Testis (tissue), 3 donors: ENCODE results near the gene RABEPK. TPM values are rescaled to one million over a fixed set of nuclear protein-coding genes. Genes with fewer than 3 reads are reported as not detected.
"Not testable (repeated sequence)": the region's sequence is repeated elsewhere in the genome, so short reads cannot be mapped to it uniquely, and the experiment has no call there.

Experiments
- DNase-seq: peaks from one replicate; pipeline ENCODE4 v3.0.0-alpha.2; 2019
- H3K27ac ChIP-seq, 2 donors: fragments of 200-600 bp; sonication (generic); one replicate each; pipeline ENCODE4 v1.5.1; 2019
- H3K27me3 ChIP-seq: fragments of 200-600 bp; sonication (generic); one replicate; pipeline ENCODE4 v1.5.1; 2019
- H3K36me3 ChIP-seq: fragments of 200-600 bp; sonication (generic); one replicate; pipeline ENCODE4 v1.5.1; 2017; ENCODE audit warnings: low read depth; ENCODE audit errors: missing control alignments
- H3K4me1 ChIP-seq: fragments of 200-600 bp; sonication (generic); one replicate; pipeline ENCODE4 v1.5.1; 2019
- H3K4me3 ChIP-seq, 2 donors: fragments of 200-600 bp; sonication (generic); one replicate each; pipeline ENCODE4 v1.5.1; 2017 to 2019
- H3K9me3 ChIP-seq: fragments of 200-600 bp; sonication (generic); one replicate; pipeline ENCODE4 v1.5.1; 2017
- CTCF ChIP-seq, 3 experiments: fragments of 450-650 bp in 2 of 3; fragments of 200-600 bp in 1 of 3; sonication (generic) in 1 of 3; IDR thresholded peaks; one replicate each; pipeline ENCODE4 v1.5.1; 2016 to 2019; ENCODE audit warnings: antibody characterized with exemption in 3 of 3, mild to moderate bottlenecking in 2 of 3, moderate library complexity in 1 of 3
- POLR2A ChIP-seq: fragments of 450-650 bp; IDR thresholded peaks from one replicate; pipeline ENCODE4 v1.6.1; 2017; ENCODE audit warnings: antibody characterized with exemption, mild to moderate bottlenecking, moderate library complexity
- WGBS, 2 donors: methylation state at CpG; one replicate each; pipeline ENCODE4 v1.1.5; 2018; 5-methylcytosine and 5-hydroxymethylcytosine counted together
- intact Hi-C: fragments of 100-400 bp; cut with DNase I; formaldehyde crosslinking; loops from one replicate; pipeline ENCODE4 v1.15.1; 2023; ENCODE audit warnings: low total_unique reads
- polyA plus RNA-seq: library from polyadenylated mRNA; stranded (reverse); fragments of 350-450 nt; fragmentation: Illumina TruSeq; extraction: RNeasy Lipid Tissue Mini Kit (QIAGEN cat#74804); gene quantifications from one replicate; pipeline ENCODE4 v1.2.3, GENCODE V29; 2014; ENCODE audit warnings: low read depth, low replicate concordance; ENCODE audit not compliant: insufficient read depth
- total RNA-seq, 2 donors: library from RNA; depleted of rRNA; stranded (reverse); fragments of >200 nt; gene quantifications; one replicate each; pipeline ENCODE4 v1.2.3, GENCODE V29; 2016

Gene RABEPK
- total and polyA plus RNA-seq, 3 donors from 2014 or later: 18.5 to 30.1 (median 20.2) TPM

DNA sequence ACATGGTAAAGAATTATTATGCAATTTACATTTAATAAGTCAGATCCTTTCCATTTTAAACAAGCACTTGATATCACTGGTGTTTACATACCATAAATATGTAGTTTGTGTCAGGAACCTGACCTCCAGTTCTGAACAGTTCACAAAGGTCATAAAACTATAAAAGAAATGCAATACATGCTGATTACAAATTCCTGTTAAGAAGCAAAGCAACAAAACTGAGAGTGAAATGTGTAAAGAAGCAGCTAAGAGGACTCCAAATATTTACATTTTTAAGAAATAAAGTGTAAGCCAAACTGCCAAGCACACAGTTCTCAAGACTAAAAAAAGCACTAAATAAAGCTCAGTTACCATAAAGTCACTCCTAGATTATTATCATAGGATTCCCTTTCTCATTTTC, 39.6 kb upstream of the RABEPK start:
- Histone ChIP-seq H3K4me3 (no peak overlapping the region), H3K27me3 (no peaks in the 10 kb centered on the region), H3K9me3 (no peaks in the 10 kb centered on the region), H3K4me1 (peaks cover 3% of the 10 kb centered on the region), H3K36me3 (no peaks in the 10 kb centered on the region), H3K27ac (no peak overlapping the region)
- DNase-seq: no peak
- TF ChIP-seq POLR2A (no peak), CTCF (IDR thresholded peaks at IDR 0.05) (no peak)
- intact Hi-C loops: no loop called here

DNA sequence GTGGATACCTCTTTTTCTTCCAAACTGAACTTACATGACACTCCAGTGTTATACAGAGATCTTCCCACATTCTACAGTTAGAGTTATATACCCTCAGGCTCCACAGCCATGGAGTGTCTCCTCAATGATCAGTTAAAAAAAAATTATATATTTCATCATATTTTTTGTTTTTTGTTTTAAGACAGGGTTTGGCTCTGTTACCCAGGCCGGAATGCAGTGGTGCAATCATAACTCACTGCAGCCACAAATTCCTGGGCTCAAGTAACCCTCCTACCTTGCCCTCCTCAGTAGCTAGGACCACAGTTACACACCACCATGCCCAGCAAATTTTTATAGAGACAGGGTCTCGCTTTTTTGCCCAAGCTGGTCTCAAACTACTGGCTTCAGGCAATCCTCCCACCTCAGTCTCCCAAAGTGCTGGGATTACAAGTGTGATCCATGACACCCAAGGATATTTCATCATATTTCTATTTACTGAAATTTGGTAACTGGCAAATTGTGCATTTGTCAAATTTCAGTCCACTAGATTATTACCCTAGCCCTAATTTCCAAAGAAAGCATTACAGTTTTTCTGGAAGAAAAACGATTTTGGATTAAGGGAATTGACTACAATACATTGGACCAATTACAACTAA, 38.9 kb upstream of the RABEPK start:
- intact Hi-C loops: no loop called here
- H3K27ac ChIP-seq: no peak overlapping the region
- no peaks in the 10 kb centered on the region for H3K36me3 ChIP-seq
- H3K4me3 ChIP-seq: no peak overlapping the region
- TF ChIP-seq POLR2A (no peak), CTCF (IDR thresholded peaks at IDR 0.05) (no peak)
- H3K4me1 ChIP-seq: peaks cover 3% of the 10 kb centered on the region
- no peaks in the 10 kb centered on the region for H3K27me3 ChIP-seq
- DNase-seq: no peak
- H3K9me3 ChIP-seq: no peaks in the 10 kb centered on the region
- WGBS, 2 donors: 74 to 82% methylated on average over 3 of the region's 3 CpGs

- H3K9me3 ChIP-seq, DNase-seq, H3K4me1 ChIP-seq, intact Hi-C loops, H3K27ac ChIP-seq, H3K27me3 ChIP-seq, H3K36me3 ChIP-seq, H3K4me3 ChIP-seq: not testable (repeated sequence)
- WGBS, 2 donors: 92 to 97% methylated on average over 6 of the region's 6 CpGs
Measured at GRCh38 chr9:125162891-125163290, 37.5 kb upstream of the RABEPK start.

DNA sequence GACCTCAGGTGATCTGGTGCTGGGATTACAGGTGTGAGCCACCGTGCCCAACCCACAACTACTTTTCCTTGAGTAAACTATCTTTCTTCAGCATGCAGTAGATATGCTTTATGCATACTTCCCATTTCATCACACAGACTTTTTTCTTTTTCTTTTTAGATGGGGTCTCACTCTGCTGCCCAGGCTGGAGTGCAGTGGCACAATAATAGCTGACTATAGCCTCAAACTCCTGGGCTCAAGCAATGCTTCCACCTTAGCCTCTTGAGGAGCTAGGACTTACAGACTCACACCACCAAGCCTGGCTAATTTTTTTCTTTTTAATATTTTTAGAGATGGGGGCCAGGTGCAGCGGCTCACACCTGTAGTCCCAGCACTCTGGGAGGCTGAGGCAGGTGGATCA, 33.6 kb upstream of the RABEPK start:
- WGBS, 2 donors: 96% methylated on average over 2 of the region's 2 CpGs
- TF ChIP-seq POLR2A (no peak), CTCF (IDR thresholded peaks at IDR 0.05) (no peak)
- intact Hi-C loops: no loop called here

GRCh38 chr9:125169895-125170294, 30.4 kb upstream of the RABEPK start:
- TF ChIP-seq POLR2A: no peak
- no peak for TF ChIP-seq CTCF (IDR thresholded peaks at IDR 0.05)
- no peak overlapping the region for H3K4me3 ChIP-seq
- no peak overlapping the region for H3K27ac ChIP-seq
- intact Hi-C loops: no loop called here
- H3K9me3 ChIP-seq: no peaks in the 10 kb centered on the region
- no peaks in the 10 kb centered on the region for H3K27me3 ChIP-seq
- peaks cover 8% of the 10 kb centered on the region for H3K4me1 ChIP-seq
- H3K36me3 ChIP-seq: no peaks in the 10 kb centered on the region
- no peak for DNase-seq

More for the DNA sequence above, 33.6 kb upstream of the RABEPK start:
- Histone ChIP-seq H3K36me3 (no peaks in the 10 kb centered on the region), H3K27me3 (no peaks in the 10 kb centered on the region), H3K4me3 (no peak overlapping the region), H3K4me1 (no peaks in the 10 kb centered on the region), H3K9me3 (no peaks in the 10 kb centered on the region), H3K27ac (no peak overlapping the region)
- no peak for DNase-seq
